Measurements from ENCODE around the gene RGS6. TPM values are rescaled to one million over a fixed set of nuclear protein-coding genes. Genes with fewer than 3 reads are reported as not detected.
A peak's percentile ranks its signal among the peaks of the same experiment; 100 is the strongest.
"Not testable (repeated sequence)": the region's sequence is repeated elsewhere in the genome, so short reads cannot be mapped to it uniquely, and the experiment has no call there.

Gene RGS6
- 1 to 10 TPM in 1 of 2 donors, under 1 TPM in 1; 0.34 to 5.4 TPM for total RNA-seq
- polyA plus RNA-seq, result under 1 TPM; 0.21 to 0.57 TPM
- long read RNA-seq, donor 1, result 0 reads
- long read RNA-seq, donor 2, result 0 reads
- long read RNA-seq, donor 3, result 0 reads
- long read RNA-seq, donor 4, result 0 reads
- long read RNA-seq, donor 5, full-length matches to known transcripts, result 1 of 1 reads
- long read RNA-seq, donor 5, partial matches to known transcripts, result 0 of 1 reads
- long read RNA-seq, donor 5, other reads (novel, unspliced or antisense), result 0 of 1 reads

DNA sequence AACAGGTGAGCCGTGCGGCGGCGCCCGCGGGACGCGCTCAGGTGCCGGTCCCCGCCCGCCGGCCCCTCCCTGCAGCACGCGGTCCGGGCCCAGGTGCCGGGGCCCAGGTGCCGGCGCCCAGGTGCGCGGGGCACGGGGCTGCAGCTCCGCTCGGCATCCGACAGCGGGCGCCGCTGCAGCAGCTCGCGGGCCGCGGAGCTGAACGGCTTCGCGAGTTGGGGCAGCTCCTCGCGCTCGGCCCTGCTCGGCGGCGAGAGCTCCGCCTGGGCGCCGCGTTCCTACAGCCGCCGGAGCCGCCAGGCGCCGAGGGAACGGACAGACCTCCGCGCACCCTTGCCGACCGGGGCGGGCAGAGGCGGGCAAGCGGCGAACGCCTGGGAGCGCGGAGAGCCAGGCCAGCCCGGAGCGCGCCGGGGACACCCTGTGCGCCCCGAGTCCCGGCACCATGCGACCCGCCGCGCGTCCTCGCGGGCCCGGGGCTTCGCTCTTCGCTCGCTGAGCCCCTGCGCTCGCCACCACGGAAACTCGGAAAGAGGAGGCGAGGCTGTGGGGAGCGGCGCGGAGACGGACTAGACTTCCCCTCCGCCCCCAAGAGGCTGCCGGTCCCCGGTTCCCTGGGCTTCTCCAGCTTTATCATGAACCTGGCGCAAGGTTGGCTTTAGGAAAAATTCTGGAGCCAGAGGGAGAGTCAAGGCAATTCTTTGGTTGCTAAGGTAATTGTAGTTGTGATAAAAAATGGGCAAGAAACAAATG lies at the start of gene RGS6:
Gene RGS6 (plus strand): TSS at position 201 of the 753 bp plus-strand sequence.
- TF ChIP-seq, protein P1, sequence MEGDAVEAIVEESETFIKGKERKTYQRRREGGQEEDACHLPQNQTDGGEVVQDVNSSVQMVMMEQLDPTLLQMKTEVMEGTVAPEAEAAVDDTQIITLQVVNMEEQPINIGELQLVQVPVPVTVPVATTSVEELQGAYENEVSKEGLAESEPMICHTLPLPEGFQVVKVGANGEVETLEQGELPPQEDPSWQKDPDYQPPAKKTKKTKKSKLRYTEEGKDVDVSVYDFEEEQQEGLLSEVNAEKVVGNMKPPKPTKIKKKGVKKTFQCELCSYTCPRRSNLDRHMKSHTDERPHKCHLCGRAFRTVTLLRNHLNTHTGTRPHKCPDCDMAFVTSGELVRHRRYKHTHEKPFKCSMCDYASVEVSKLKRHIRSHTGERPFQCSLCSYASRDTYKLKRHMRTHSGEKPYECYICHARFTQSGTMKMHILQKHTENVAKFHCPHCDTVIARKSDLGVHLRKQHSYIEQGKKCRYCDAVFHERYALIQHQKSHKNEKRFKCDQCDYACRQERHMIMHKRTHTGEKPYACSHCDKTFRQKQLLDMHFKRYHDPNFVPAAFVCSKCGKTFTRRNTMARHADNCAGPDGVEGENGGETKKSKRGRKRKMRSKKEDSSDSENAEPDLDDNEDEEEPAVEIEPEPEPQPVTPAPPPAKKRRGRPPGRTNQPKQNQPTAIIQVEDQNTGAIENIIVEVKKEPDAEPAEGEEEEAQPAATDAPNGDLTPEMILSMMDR (IDR thresholded peaks at IDR 0.05; ENCODE audit: control extremely low read depth, extremely low read depth), result no peak
- Histone ChIP-seq H3K4me1 (ENCODE audit: control insufficient read depth in 5 of 5, insufficient read depth in 5 of 5, low read length in 5 of 5) (peaks cover 0 to 16% (median 6%) of the 10 kb centered on the region in 5 donors), H3K36me3 (ENCODE audit: control insufficient read depth in 4 of 4, insufficient read depth in 4 of 4, low read length in 4 of 4) (no peaks in the 10 kb centered on the region), H3K4me3 (peak within 1 kb of the TSS; percentile 53), H3K9me3 (ENCODE audit: control insufficient read depth in 4 of 4, insufficient read depth in 3 of 4, low read length in 3 of 4) (peaks cover 0 to 2% (median 0%) of the 10 kb centered on the region in 4 donors), H3K27me3 (ENCODE audit: control insufficient read depth in 3 of 3, insufficient read depth in 3 of 3, low read length in 2 of 3) (peaks cover 0 to 46% (median 43%) of the 10 kb centered on the region in 3 donors), H3K9ac (ENCODE audit: insufficient read depth in 1 of 2, low read length in 2 of 2) (no peak within 1 kb of the TSS), H3K27ac (ENCODE audit: low read depth in 1 of 2, low read length in 1 of 2) (peak within 1 kb of the TSS in 1 of 2 donors; percentile 18)
- peak; percentile 48 to 74 (median 51) for DNase-seq
- WGBS, 2 donors, result 0 to 1% methylated on average over 60 to 92 of the region's 92 CpGs
- ATAC-seq (ENCODE audit: insufficient read depth, low FRiP score), result peak; percentile 92

DNA sequence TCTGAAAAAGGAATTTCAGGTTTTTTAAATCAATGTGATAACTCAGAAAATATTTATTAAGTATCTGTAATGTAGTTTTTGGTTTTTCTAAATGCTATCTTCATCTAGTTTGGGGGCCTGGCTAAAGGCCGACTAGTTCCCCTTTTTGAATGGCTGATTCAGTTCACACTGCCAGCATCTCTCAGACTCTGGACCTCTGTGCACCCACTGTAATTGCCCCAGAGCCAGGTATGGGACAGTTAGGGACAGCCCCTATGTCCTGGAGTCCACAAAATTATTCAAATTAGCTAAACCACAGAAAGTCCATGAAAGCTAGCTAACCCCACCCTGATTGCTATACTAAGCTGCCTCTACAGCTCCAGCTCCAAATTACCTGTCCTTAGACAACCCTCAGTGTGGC lies 49.1 kb upstream of the RGS6 start:
- TF ChIP-seq, protein P1 (IDR thresholded peaks at IDR 0.05; ENCODE audit: control extremely low read depth, extremely low read depth), result no peak
- DNase-seq (no peak), ATAC-seq (ENCODE audit: insufficient read depth, low FRiP score) (no peak)
- Histone ChIP-seq H3K9ac (ENCODE audit: insufficient read depth in 1 of 2, low read length in 2 of 2) (no peak overlapping the region), H3K4me1 (ENCODE audit: control insufficient read depth in 5 of 5, insufficient read depth in 5 of 5, low read length in 5 of 5) (no peaks in the 10 kb centered on the region), H3K36me3 (ENCODE audit: control insufficient read depth in 4 of 4, insufficient read depth in 4 of 4, low read length in 4 of 4) (no peaks in the 10 kb centered on the region), H3K27ac (ENCODE audit: low read depth in 1 of 2, low read length in 1 of 2) (no peak overlapping the region), H3K9me3 (ENCODE audit: control insufficient read depth in 4 of 4, insufficient read depth in 3 of 4, low read length in 3 of 4) (peaks cover 0 to 13% (median 3%) of the 10 kb centered on the region in 4 donors), H3K4me3 (no peak overlapping the region), H3K27me3 (ENCODE audit: control insufficient read depth in 3 of 3, insufficient read depth in 3 of 3, low read length in 2 of 3) (no peaks in the 10 kb centered on the region)
- 57 to 64% methylated on average over 1 of the region's 1 CpG for WGBS, 2 donors

DNA sequence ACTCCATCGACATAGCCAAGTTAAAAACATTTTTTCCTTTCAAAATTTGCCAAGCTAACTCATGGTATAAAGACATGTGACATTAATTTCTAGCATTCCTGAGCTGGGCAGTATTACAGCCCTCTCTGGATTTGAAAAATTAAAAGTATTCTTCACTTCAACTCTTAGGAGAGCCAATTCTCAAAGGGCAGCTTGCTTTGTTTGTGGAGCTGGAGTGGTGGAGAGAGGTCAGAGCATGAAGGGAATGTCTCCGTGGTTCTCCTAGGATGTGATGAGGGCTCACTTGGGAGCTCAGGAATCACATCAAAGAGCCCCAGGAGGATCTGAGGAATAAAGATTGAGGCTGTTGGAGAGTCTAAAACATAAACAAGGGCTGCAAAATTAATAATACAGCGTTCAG lies 46.9 kb upstream of the RGS6 start:
- peak in 2 of 3 donors; percentile 4 to 8 for DNase-seq
- H3K27me3 ChIP-seq (ENCODE audit: control insufficient read depth in 3 of 3, insufficient read depth in 3 of 3, low read length in 2 of 3), result no peaks in the 10 kb centered on the region
- TF ChIP-seq, protein P1 (IDR thresholded peaks at IDR 0.05; ENCODE audit: control extremely low read depth, extremely low read depth), result no peak
- H3K9me3 ChIP-seq (ENCODE audit: control insufficient read depth in 4 of 4, insufficient read depth in 3 of 4, low read length in 3 of 4), result peaks cover 0 to 7% (median 0%) of the 10 kb centered on the region in 4 donors
- 44 to 67% methylated on average over 3 of the region's 3 CpGs for WGBS, 2 donors
- H3K4me1 ChIP-seq (ENCODE audit: control insufficient read depth in 5 of 5, insufficient read depth in 5 of 5, low read length in 5 of 5), result no peaks in the 10 kb centered on the region
- ATAC-seq (ENCODE audit: insufficient read depth, low FRiP score), result no peak
- no peaks in the 10 kb centered on the region for H3K36me3 ChIP-seq (ENCODE audit: control insufficient read depth in 4 of 4, insufficient read depth in 4 of 4, low read length in 4 of 4)
- no peak overlapping the region for H3K4me3 ChIP-seq
- no peak overlapping the region for H3K9ac ChIP-seq (ENCODE audit: insufficient read depth in 1 of 2, low read length in 2 of 2)
- H3K27ac ChIP-seq (ENCODE audit: low read depth in 1 of 2, low read length in 1 of 2), result no peak overlapping the region

DNA sequence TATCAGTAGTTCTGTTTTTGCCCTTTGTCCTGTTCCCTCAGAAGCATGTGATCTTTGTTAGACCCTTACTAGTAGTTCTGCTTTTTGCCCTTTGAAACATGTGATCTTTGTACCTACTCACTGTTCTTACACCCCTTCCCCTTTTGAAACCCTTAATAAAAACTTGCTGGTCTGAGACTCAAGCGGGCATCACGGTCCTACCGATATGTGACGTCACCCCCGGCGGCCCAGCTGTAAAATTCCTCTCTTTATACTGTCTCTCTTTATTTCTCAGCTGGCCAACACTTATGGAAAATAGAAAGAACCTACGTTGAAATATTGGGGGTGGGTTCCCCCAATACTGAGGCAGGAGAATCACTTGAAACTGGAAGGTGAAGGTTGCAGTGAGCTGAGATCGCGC lies 44.4 kb upstream of the RGS6 start:
- not testable (repeated sequence) for DNase-seq; H3K27ac ChIP-seq (ENCODE audit: low read depth in 1 of 2, low read length in 1 of 2); H3K9ac ChIP-seq (ENCODE audit: insufficient read depth in 1 of 2, low read length in 2 of 2); H3K4me1 ChIP-seq (ENCODE audit: control insufficient read depth in 5 of 5, insufficient read depth in 5 of 5, low read length in 5 of 5); ATAC-seq (ENCODE audit: insufficient read depth, low FRiP score); H3K4me3 ChIP-seq; H3K27me3 ChIP-seq (ENCODE audit: control insufficient read depth in 3 of 3, insufficient read depth in 3 of 3, low read length in 2 of 3); H3K9me3 ChIP-seq (ENCODE audit: control insufficient read depth in 4 of 4, insufficient read depth in 3 of 4, low read length in 3 of 4); H3K36me3 ChIP-seq (ENCODE audit: control insufficient read depth in 4 of 4, insufficient read depth in 4 of 4, low read length in 4 of 4)
- 93 to 94% methylated on average over 9 of the region's 9 CpGs for WGBS, 2 donors

All from lung (tissue), 16 donors.